Neuronal stem cell (in vitro differentiated cells): ENCODE data around the gene METTL3.

Source experiments
- DNase-seq: peaks from one replicate; pipeline ENCODE4 v3.0.0-alpha.2; 2013; ENCODE audit warnings: low spot score
- H2AFZ ChIP-seq: one replicate; pipeline ENCODE4 v1.6.1; 2013; ENCODE audit warnings: mild to moderate bottlenecking, low read length, inconsistent platforms
- H2AK5ac ChIP-seq: 2 replicates; pipeline ENCODE4 v1.6.1; 2013; ENCODE audit warnings: low read depth, mild to moderate bottlenecking, inconsistent platforms, low read length, moderate library complexity, mixed read lengths
- H2BK120ac ChIP-seq: 2 replicates; pipeline ENCODE4 v1.6.1; 2013; ENCODE audit warnings: low read depth, mild to moderate bottlenecking, inconsistent platforms, low read length, moderate library complexity, mixed read lengths
- H2BK12ac ChIP-seq: one replicate; pipeline ENCODE4 v1.6.1; 2013; ENCODE audit warnings: low read length, inconsistent platforms
- H2BK15ac ChIP-seq: 2 replicates; pipeline ENCODE4 v1.6.1; 2013; ENCODE audit warnings: mild to moderate bottlenecking, low read length, inconsistent platforms, mixed read lengths
- H2BK5ac ChIP-seq: one replicate; pipeline ENCODE4 v1.6.1; 2013; ENCODE audit warnings: inconsistent platforms, mild to moderate bottlenecking, low read length, moderate library complexity
- H3K14ac ChIP-seq: one replicate; pipeline ENCODE4 v1.6.1; 2013; ENCODE audit warnings: low read length, inconsistent platforms
- H3K18ac ChIP-seq: 2 replicates; pipeline ENCODE4 v1.6.1; 2013; ENCODE audit warnings: low read length, inconsistent platforms
- H3K23ac ChIP-seq: 2 replicates; pipeline ENCODE4 v1.6.1; 2013; ENCODE audit warnings: low read depth, mild to moderate bottlenecking, mixed read lengths, low read length, inconsistent platforms; ENCODE audit not compliant: poor library complexity
- H3K27ac ChIP-seq: replicated peaks from 3 replicates; pipeline ENCODE4 v1.5.1; 2013; ENCODE audit warnings: low read length, inconsistent platforms
- H3K27me3 ChIP-seq, 3 experiments: 2 replicates each; pipeline ENCODE4 v1.6.1; 2013; ENCODE audit warnings: low read length in 3 of 3, mild to moderate bottlenecking in 2 of 3, inconsistent platforms in 1 of 3, low read depth in 1 of 3, mixed read lengths in 1 of 3, moderate library complexity in 1 of 3; ENCODE audit not compliant: control insufficient read depth in 3 of 3, insufficient read depth in 3 of 3
- H3K36me3 ChIP-seq, 2 donors: replicated peaks in 1 of 2; 2 replicates each; pipeline ENCODE4 v1.6.1; 2013; ENCODE audit warnings: low read length in 2 of 2; ENCODE audit not compliant: control insufficient read depth in 2 of 2, insufficient read depth in 2 of 2
- H3K4ac ChIP-seq: 2 replicates; pipeline ENCODE4 v1.6.1; 2013; ENCODE audit warnings: inconsistent platforms, mild to moderate bottlenecking, low read length, moderate library complexity
- H3K4me1 ChIP-seq, 2 donors: 1 replicate in 1 of 2; 2 replicates in 1 of 2; pipeline ENCODE4 v1.6.1; 2013; ENCODE audit warnings: low read length in 2 of 2, low read depth in 1 of 2; ENCODE audit not compliant: control insufficient read depth in 2 of 2, insufficient read depth in 1 of 2
- H3K4me2 ChIP-seq: one replicate; pipeline ENCODE4 v1.6.1; 2013; ENCODE audit warnings: mild to moderate bottlenecking, low read length, inconsistent platforms; ENCODE audit not compliant: insufficient read depth, poor library complexity, severe bottlenecking
- H3K4me3 ChIP-seq, 2 donors: 2 replicates each; pipeline ENCODE4 v1.5.1; 2013; ENCODE audit warnings: low read length in 2 of 2, mild to moderate bottlenecking in 2 of 2, inconsistent platforms in 1 of 2, moderate library complexity in 1 of 2
- H3K79me1 ChIP-seq: one replicate; pipeline ENCODE4 v1.6.1; 2013; ENCODE audit warnings: low read depth, mild to moderate bottlenecking, inconsistent platforms, low read length, moderate library complexity
- H3K9ac ChIP-seq: one replicate; pipeline ENCODE4 v1.6.1; 2013; ENCODE audit warnings: mild to moderate bottlenecking, low read depth, low read length, inconsistent platforms; ENCODE audit not compliant: poor library complexity
- H3K9me3 ChIP-seq, 2 donors: replicated peaks in 1 of 2; 2 replicates each; pipeline versions ENCODE3 to v1.6.1; 2013; ENCODE audit warnings: low read length in 2 of 2, mild to moderate bottlenecking in 2 of 2, inconsistent platforms in 1 of 2, low read depth in 1 of 2, mixed read lengths in 1 of 2, moderate library complexity in 1 of 2; ENCODE audit not compliant: control insufficient read depth in 2 of 2, insufficient read depth in 1 of 2
- H4K8ac ChIP-seq: one replicate; pipeline ENCODE4 v1.6.1; 2013; ENCODE audit warnings: low read depth, mild to moderate bottlenecking, inconsistent platforms, low read length, moderate library complexity
- H4K91ac ChIP-seq: one replicate; pipeline ENCODE4 v1.6.1; 2013; ENCODE audit warnings: low read length, low read depth, mild to moderate bottlenecking, inconsistent platforms; ENCODE audit not compliant: poor library complexity
- WGBS, 2 donors: extraction: QIAGEN DNeasy Blood & Tissue Kit; methylation state at CpG; one replicate each; pipeline ENCODE4 v1.1.7; 2013; ENCODE audit warnings: missing lambda C conversion rate in 2 of 2, mixed read lengths in 1 of 2; ENCODE audit not compliant: insufficient read length in 2 of 2, insufficient replicate concordance in 1 of 2; ENCODE audit errors: extremely low coverage in 2 of 2; 5-methylcytosine and 5-hydroxymethylcytosine counted together

METTL3 gene

DNA sequence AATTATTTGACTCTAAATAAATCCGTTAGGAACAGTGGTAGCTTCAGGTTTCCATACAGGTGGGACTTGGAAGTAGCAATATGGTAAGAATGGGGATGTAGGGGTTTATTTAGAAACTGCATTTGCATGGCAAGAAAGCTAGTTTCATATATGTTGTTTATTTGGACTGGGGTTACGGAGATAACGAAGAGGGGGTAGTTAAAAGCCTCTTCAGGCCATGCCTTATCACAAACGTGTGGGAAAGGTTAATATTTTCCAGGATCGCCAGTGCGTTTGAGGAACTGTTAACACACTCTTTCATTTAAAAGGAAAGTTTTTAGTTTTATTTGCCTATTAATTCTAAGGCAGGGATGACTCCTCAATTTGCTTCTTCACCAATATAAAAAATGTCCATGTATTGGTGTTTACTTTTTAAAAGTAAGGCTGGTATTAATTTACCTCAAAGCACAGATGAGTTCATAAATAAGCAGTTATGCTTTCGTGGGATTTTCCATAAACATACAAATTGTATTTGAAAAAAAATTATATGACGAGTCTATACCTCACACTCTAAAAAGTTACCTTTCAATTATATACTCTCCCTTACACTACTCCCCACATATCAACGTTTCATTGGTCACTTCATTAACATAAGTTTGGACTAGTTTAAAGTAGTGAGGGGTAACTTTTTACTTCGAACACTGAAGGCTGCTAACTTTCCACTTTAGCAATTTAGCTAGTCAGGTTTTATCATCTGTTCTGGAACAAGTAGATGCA, 35.2 kb downstream of the METTL3 start:
- Histone ChIP-seq H3K9ac (peak overlapping the region; percentile 75), H3K18ac (no peak overlapping the region), H2AK5ac (no peak overlapping the region), H4K8ac (no peak overlapping the region), H3K4me1 (peaks cover 0 to 2% of the 10 kb centered on the region in 2 donors), H3K27me3 (no peaks in the 10 kb centered on the region), H3K79me1 (peaks cover 6% of the 10 kb centered on the region), H3K4ac (no peak overlapping the region), H3K9me3 (no peaks in the 10 kb centered on the region), H2BK120ac (no peak overlapping the region), H3K14ac (no peak overlapping the region), H3K4me3 (peak overlapping the region; percentile 89 to 93), H2AFZ (peak overlapping the region; percentile 91), H3K23ac (no peak overlapping the region), H2BK12ac (no peak overlapping the region), H3K4me2 (peak overlapping the region; percentile 56), H3K27ac (no peak overlapping the region), H4K91ac (no peak overlapping the region), H2BK15ac (no peak overlapping the region), H3K36me3 (peaks cover 3 to 43% of the 10 kb centered on the region in 2 donors), H2BK5ac (no peak overlapping the region)
- 100% methylated on average over 2 of the region's 10 CpGs; no CpG with 5 or more reads in 1 of the 2 donors for WGBS, 2 donors
- no peak for DNase-seq

DNA sequence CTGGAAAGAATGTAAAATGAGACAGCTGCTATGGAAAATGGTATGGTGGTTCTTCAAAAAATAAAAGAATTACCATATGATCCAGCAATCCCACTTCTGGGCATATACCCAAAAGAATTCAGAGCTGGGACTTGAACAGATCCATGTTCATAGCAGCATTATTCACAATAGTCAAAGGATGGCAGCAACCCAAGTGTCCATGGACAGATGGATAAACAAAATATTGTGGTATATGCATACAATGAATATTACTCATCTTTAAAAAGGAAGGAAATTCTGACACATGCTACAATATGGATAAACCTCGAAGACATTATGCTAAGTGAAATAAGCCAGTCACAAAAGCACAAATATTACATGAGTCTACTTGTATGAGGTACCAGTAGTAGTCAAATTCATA, 43.5 kb downstream of the METTL3 start:
- H3K9ac ChIP-seq: no peak overlapping the region
- H3K4me2 ChIP-seq: no peak overlapping the region
- no peak overlapping the region for H2BK120ac ChIP-seq
- H3K14ac ChIP-seq: no peak overlapping the region
- no peak overlapping the region for H2BK15ac ChIP-seq
- no peaks in the 10 kb centered on the region for H3K9me3 ChIP-seq
- no peak overlapping the region for H3K4ac ChIP-seq
- no peak overlapping the region for H2AFZ ChIP-seq
- no peak overlapping the region for H4K91ac ChIP-seq
- H3K79me1 ChIP-seq: no peaks in the 10 kb centered on the region
- no peak overlapping the region for H4K8ac ChIP-seq
- no peak overlapping the region for H3K27ac ChIP-seq
- WGBS, 2 donors: no CpG with 5 or more reads among the region's 1 CpG
- no peak overlapping the region for H3K18ac ChIP-seq
- H2AK5ac ChIP-seq: no peak overlapping the region
- no peak overlapping the region for H2BK12ac ChIP-seq
- no peak overlapping the region for H3K23ac ChIP-seq
- H3K27me3 ChIP-seq: no peaks in the 10 kb centered on the region
- DNase-seq: no peak
- H3K4me1 ChIP-seq: no peaks in the 10 kb centered on the region
- no peak overlapping the region for H2BK5ac ChIP-seq
- H3K36me3 ChIP-seq: peaks cover 9 to 82% of the 10 kb centered on the region in 2 donors
- H3K4me3 ChIP-seq: no peak overlapping the region

- Histone ChIP-seq H3K14ac (no peak within 1 kb of the TSS), H3K4me2 (peak within 1 kb of the TSS; percentile 71), H2BK15ac (no peak within 1 kb of the TSS), H3K4me3 (peak within 1 kb of the TSS; percentile 73 to 95), H2AK5ac (peak within 1 kb of the TSS; percentile 94), H3K9ac (peak within 1 kb of the TSS; percentile 85), H2AFZ (peak within 1 kb of the TSS; percentile 79), H4K91ac (peak within 1 kb of the TSS; percentile 30), H2BK5ac (no peak within 1 kb of the TSS), H3K9me3 (no peaks in the 10 kb centered on the region), H3K27me3 (no peaks in the 10 kb centered on the region), H4K8ac (no peak within 1 kb of the TSS), H3K79me1 (no peaks in the 10 kb centered on the region), H3K27ac (peak within 1 kb of the TSS; percentile 96), H3K4ac (no peak within 1 kb of the TSS), H2BK120ac (no peak within 1 kb of the TSS), H3K18ac (peak within 1 kb of the TSS; percentile 87), H3K23ac (peak within 1 kb of the TSS; percentile 91), H2BK12ac (no peak within 1 kb of the TSS), H3K4me1 (peaks cover 2 to 4% of the 10 kb centered on the region in 2 donors), H3K36me3 (peaks cover 6 to 47% of the 10 kb centered on the region in 2 donors)
- WGBS, 2 donors: no CpG with 5 or more reads among the region's 36 CpGs
- DNase-seq: peak; percentile 100
These were observed 55.0 kb downstream of the METTL3 start, which contains the start of gene CHD8 for GRCh38 chr14:21455912-21456667. CHD8 (minus strand) TSS chr14:21456123; CDS start chr14:21431643, 24,480 bp downstream.

- H3K23ac ChIP-seq: peak overlapping the region; percentile 91
- DNase-seq: no peak
- peak overlapping the region; percentile 73 to 95 for H3K4me3 ChIP-seq
- no peaks in the 10 kb centered on the region for H3K9me3 ChIP-seq
- H3K18ac ChIP-seq: peak overlapping the region; percentile 87
- no peak overlapping the region for H2BK120ac ChIP-seq
- H3K27ac ChIP-seq: peak overlapping the region; percentile 79
- peaks cover 5 to 47% of the 10 kb centered on the region in 2 donors for H3K36me3 ChIP-seq
- H4K8ac ChIP-seq: no peak overlapping the region
- WGBS, 2 donors: no CpG with 5 or more reads among the region's 17 CpGs
- no peak overlapping the region for H2BK15ac ChIP-seq
- peak overlapping the region; percentile 94 for H2AK5ac ChIP-seq
- H4K91ac ChIP-seq: peak overlapping the region; percentile 30
- no peak overlapping the region for H3K4ac ChIP-seq
- H3K27me3 ChIP-seq: no peaks in the 10 kb centered on the region
- H3K14ac ChIP-seq: no peak overlapping the region
- peaks cover 2 to 4% of the 10 kb centered on the region in 2 donors for H3K4me1 ChIP-seq
- H2BK5ac ChIP-seq: no peak overlapping the region
- H3K9ac ChIP-seq: peak overlapping the region; percentile 85
- H2BK12ac ChIP-seq: no peak overlapping the region
- no peaks in the 10 kb centered on the region for H3K79me1 ChIP-seq
- peak overlapping the region; percentile 59 for H3K4me2 ChIP-seq
- H2AFZ ChIP-seq: peak overlapping the region; percentile 79
These were observed 55.6 kb downstream of the METTL3 start for GRCh38 chr14:21455592-21455911.
